Heart left ventricle (tissue), 16 donors: Measurements from ENCODE around the gene SLC25A21. TPM values are rescaled to one million over a fixed set of nuclear protein-coding genes. Genes with fewer than 3 reads are reported as not detected.
"Not testable (repeated sequence)": the region's sequence is repeated elsewhere in the genome, so short reads cannot be mapped to it uniquely, and the experiment has no call there.

Experiments used
- ATAC-seq, 4 donors: fragments of 200-7000 bp; cut with Tn5 transposase; one replicate each; pipeline ENCODE4 v1.9.1; 2020 to 2022; ENCODE audit warnings: moderate library complexity in 4 of 4, mild to moderate bottlenecking in 3 of 4, moderate number of reproducible peaks in 1 of 4
- DNase-seq, 5 donors: peaks; one replicate each; pipeline ENCODE4 v3.0.0-alpha.2; 2020
- H3K27ac ChIP-seq, 12 donors: fragments of 200-600 bp; sonication (generic) in 4 of 12; one replicate each; pipeline versions ENCODE4 v1.5.0 to v1.8.0; 2016 to 2022; ENCODE audit warnings: mild to moderate bottlenecking in 2 of 12
- H3K27me3 ChIP-seq, 9 donors: fragments of 200-600 bp; sonication (generic) in 2 of 9; one replicate each; pipeline versions ENCODE4 v1.5.1 to v1.8.0; 2016 to 2022; ENCODE audit warnings: mild to moderate bottlenecking in 3 of 9
- H3K36me3 ChIP-seq, 9 donors: fragments of 200-600 bp; sonication (generic) in 2 of 9; one replicate each; pipeline versions ENCODE4 v1.5.0 to v1.8.0; 2018 to 2022; ENCODE audit warnings: mild to moderate bottlenecking in 2 of 9
- H3K4me1 ChIP-seq, 12 donors: fragments of 200-600 bp; sonication (generic) in 4 of 12; one replicate each; pipeline versions ENCODE4 v1.5.0 to v1.8.0; 2016 to 2022; ENCODE audit warnings: mild to moderate bottlenecking in 3 of 12
- H3K4me3 ChIP-seq, 12 donors: fragments of 200-600 bp; sonication (generic) in 4 of 12; one replicate each; pipeline versions ENCODE4 v1.5.0 to v1.8.0; 2017 to 2022; ENCODE audit warnings: mild to moderate bottlenecking in 9 of 12, moderate library complexity in 4 of 12
- H3K9me3 ChIP-seq, 12 donors: fragments of 200-600 bp; sonication (generic) in 4 of 12; one replicate each; pipeline versions ENCODE4 v1.5.0 to v1.8.0; 2016 to 2022; ENCODE audit warnings: mild to moderate bottlenecking in 1 of 12
- POLR2A ChIP-seq, 2 donors: fragments of 450-650 bp; IDR thresholded peaks; one replicate each; pipeline ENCODE4 v1.6.1; 2017; ENCODE audit warnings: antibody characterized with exemption in 2 of 2, mild to moderate bottlenecking in 2 of 2, moderate library complexity in 2 of 2
- WGBS, 4 donors: extraction: QIAGEN DNeasy Blood & Tissue Kit in 2 of 4; methylation state at CpG; one replicate each; pipeline versions ENCODE4 v1.1.5 to v1.1.7; 2013 to 2018; 5-methylcytosine and 5-hydroxymethylcytosine counted together
- intact Hi-C, 10 donors: fragments of 100-400 bp; cut with DNase I; formaldehyde crosslinking; loops; one replicate each; pipeline versions ENCODE4 v1.11.1 to v1.14.2; 2022
- polyA plus RNA-seq, 2 donors: library from polyadenylated mRNA; stranded (reverse); fragments of 200-250 nt; gene quantifications; one replicate each; pipeline ENCODE4 v1.2.3, GENCODE V29; 2013
- total RNA-seq, 9 donors: library from RNA; depleted of rRNA in 2 of 9; stranded (reverse); fragments of >200 nt in 2 of 9; fragmentation: NEBNext Ultra II Directional in 3 of 9; extraction: Animal tissue kit (Norgen Biotek cat#: 25700) in 3 of 9; gene quantifications; one replicate each; pipeline versions ENCODE4 v1.1.0 to v1.2.4, GENCODE V29; 2016 to 2023
- TF ChIP-seq, protein P1 (sequence below), 12 donors: fragments of 200-600 bp; sonication (generic) in 4 of 12; IDR thresholded peaks; one replicate each; pipeline versions ENCODE4 v1.5.0 to v1.8.0; 2018 to 2022; ENCODE audit warnings: antibody characterized with exemption in 12 of 12, mild to moderate bottlenecking in 5 of 12
- donor health status: ischemic (EF 13 %, LVEDD 7.1; RV severe dilation, severe dysfunction).
- donor health status: healthy with polysubstance abuse.
- donor health status: DM: no; HTN: yes; CAD: no.
- donor health status: DM: no; HTN: no; CAD: no.
- donor health status: ischemic (EF 25% LVEDD 6.9; RV normal size, moderate dysfunction).
- donor health status: ischemic (EF 25% LVEDD 5.7; RV mildly dilated, moderate dysfunction).
- donor health status: healthy.
- donor health status: DM: yes; HTN: yes; CAD: no.
- donor health status: ischemic (EF 35%, LVEDD 5.7; RV mildly dilated, moderate dysfunction).
- donor health status: nonischemic (EF 11% LVEDD 7.7; RV severe dilation, severe dysfunction).
- donor health status: DM: yes; HTN: yes; CAD: no.
- donor health status: PGD.
- donor health status: ischemic (EF 29% LVEDD 5.4; RV normal size, mild dysfunction).
- donor health status: nonischemic (EF 23%, LVEDD 6.1; RV moderate dilation, normal function).

Gene SLC25A21
- total and polyA plus RNA-seq, 11 donors = 0.12 to 1.6 (median 0.24) TPM; not detected in 1

DNA sequence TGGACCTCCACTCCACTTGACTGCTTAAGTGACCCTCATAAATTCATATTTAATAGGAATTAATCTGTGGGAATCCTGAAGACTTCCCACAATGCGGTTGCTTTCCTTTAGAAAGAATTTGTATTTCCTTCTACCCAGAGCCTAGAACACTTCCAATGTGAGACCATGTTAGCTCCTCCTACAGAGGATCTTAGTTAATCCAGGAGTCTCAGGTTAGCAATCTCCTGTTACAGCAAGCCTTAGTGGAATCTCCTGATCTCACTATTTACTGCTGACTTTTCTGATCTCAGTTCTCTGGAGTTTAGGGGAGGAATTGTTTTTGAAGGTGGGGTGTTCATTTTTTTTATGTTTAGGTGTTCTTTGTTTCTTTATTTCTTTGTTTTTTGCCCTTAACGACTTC is 186.0 kb downstream of the SLC25A21 start:
- ATAC-seq = no peak
- 58 to 77% (median 76%) methylated on average over 2 of the region's 2 CpGs for WGBS, 4 donors
- Histone ChIP-seq H3K4me1 (peaks cover 0 to 3% (median 0%) of the 10 kb centered on the region in 12 donors), H3K27ac (no peak overlapping the region), H3K36me3 (no peaks in the 10 kb centered on the region), H3K27me3 (no peaks in the 10 kb centered on the region), H3K9me3 (no peaks in the 10 kb centered on the region), H3K4me3 (no peak overlapping the region)
- no peak for DNase-seq
- TF ChIP-seq, protein P1, sequence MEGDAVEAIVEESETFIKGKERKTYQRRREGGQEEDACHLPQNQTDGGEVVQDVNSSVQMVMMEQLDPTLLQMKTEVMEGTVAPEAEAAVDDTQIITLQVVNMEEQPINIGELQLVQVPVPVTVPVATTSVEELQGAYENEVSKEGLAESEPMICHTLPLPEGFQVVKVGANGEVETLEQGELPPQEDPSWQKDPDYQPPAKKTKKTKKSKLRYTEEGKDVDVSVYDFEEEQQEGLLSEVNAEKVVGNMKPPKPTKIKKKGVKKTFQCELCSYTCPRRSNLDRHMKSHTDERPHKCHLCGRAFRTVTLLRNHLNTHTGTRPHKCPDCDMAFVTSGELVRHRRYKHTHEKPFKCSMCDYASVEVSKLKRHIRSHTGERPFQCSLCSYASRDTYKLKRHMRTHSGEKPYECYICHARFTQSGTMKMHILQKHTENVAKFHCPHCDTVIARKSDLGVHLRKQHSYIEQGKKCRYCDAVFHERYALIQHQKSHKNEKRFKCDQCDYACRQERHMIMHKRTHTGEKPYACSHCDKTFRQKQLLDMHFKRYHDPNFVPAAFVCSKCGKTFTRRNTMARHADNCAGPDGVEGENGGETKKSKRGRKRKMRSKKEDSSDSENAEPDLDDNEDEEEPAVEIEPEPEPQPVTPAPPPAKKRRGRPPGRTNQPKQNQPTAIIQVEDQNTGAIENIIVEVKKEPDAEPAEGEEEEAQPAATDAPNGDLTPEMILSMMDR (IDR thresholded peaks at IDR 0.05) = no peak
- TF ChIP-seq POLR2A (IDR thresholded peaks at IDR 0.05) = no peak
- intact Hi-C loops = no loop called here

DNA sequence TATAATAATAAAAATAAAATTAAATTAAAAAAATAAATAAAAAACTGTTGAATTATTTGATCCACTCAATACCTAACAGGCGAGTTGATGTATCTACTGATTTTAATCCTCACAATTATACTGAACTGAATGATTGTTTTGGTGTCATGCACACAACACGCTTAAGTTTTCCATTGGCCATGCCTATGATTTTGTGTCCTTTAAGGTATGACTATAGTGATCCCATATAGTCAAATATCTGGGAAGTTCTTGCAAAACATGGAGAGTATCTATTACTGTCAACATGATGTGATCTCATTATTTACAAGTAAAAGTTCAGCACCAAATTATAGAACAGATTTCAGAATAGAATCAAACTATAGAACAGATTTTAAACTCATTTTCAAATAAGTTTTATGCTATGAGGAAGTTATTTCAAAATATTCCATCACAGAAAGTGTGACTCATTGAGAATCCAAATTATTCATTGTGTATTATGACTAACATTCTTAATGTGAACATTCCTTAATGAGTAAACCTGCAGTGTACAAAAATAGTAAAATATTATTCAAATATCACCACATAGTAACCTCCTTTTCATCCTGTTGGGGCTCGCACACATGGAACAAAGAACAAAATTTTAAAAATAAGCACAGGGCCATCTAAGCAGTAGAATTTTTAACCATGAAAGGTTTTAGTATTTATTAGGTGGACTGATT is 190.4 kb downstream of the SLC25A21 start:
- 75 to 89% (median 79%) methylated on average over 3 of the region's 3 CpGs for WGBS, 4 donors
- DNase-seq (no peak), ATAC-seq (no peak)
- no peaks in the 10 kb centered on the region for H3K27me3 ChIP-seq
- H3K36me3 ChIP-seq = no peaks in the 10 kb centered on the region
- no peak overlapping the region for H3K4me3 ChIP-seq
- H3K4me1 ChIP-seq = no peaks in the 10 kb centered on the region
- intact Hi-C loops = no loop called here
- no peaks in the 10 kb centered on the region for H3K9me3 ChIP-seq
- TF ChIP-seq, protein P1 (IDR thresholded peaks at IDR 0.05) = no peak
- TF ChIP-seq POLR2A (IDR thresholded peaks at IDR 0.05) = no peak
- H3K27ac ChIP-seq = no peak overlapping the region

DNA sequence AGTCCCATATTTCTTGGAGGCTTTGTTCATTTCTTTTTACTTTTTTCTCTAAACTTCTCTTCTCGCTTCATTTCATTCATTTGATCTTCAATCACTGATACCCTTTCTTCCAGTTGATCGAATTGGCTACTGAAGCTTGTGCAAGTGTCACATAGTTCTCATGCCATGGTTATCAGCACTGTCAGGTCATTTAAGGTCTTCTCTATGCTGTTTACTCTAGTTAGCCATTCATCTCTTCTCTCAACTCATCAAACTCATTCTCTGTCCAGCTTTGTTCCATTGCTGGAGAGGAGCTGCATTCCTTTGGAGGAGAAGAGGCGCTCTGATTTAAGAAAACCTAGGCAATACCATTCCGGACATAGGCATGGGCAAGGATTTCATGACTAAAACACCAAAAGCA is 192.0 kb downstream of the SLC25A21 start:
- ATAC-seq, H3K27ac ChIP-seq, H3K9me3 ChIP-seq, DNase-seq, H3K27me3 ChIP-seq, H3K36me3 ChIP-seq, H3K4me3 ChIP-seq, H3K4me1 ChIP-seq, intact Hi-C loops: not testable (repeated sequence)
- 61 to 63% (median 62%) methylated on average over 4 of the region's 4 CpGs for WGBS, 4 donors

DNA sequence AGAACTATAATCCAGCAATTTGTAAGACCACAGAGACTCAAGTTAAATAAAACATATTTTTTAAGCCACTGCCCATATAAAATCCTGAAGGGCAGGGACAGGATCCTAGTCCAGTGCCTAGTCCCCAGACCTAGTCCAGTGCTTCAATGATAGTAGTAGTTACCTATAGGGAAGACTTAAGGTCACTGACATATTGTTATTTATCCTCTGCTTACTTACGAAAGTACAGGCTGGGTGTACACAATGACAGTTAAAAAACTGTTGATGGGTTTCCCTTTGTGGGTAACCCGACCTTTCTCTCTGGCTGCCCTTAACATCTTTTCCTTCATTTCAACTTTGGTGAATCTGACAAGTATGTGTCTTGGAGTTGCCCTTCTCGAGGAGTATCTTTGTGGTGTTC is 192.5 kb downstream of the SLC25A21 start:
- Histone ChIP-seq H3K36me3 (no peaks in the 10 kb centered on the region), H3K4me1 (no peaks in the 10 kb centered on the region), H3K27me3 (no peaks in the 10 kb centered on the region), H3K27ac (no peak overlapping the region), H3K9me3 (no peaks in the 10 kb centered on the region), H3K4me3 (no peak overlapping the region)
- TF ChIP-seq, protein P1 (IDR thresholded peaks at IDR 0.05) = no peak
- no peak for TF ChIP-seq POLR2A (IDR thresholded peaks at IDR 0.05)
- ATAC-seq (no peak), DNase-seq (no peak)
- WGBS, 4 donors = 57 to 75% (median 61%) methylated on average over 3 of the region's 3 CpGs
- intact Hi-C loops = no loop called here

DNA sequence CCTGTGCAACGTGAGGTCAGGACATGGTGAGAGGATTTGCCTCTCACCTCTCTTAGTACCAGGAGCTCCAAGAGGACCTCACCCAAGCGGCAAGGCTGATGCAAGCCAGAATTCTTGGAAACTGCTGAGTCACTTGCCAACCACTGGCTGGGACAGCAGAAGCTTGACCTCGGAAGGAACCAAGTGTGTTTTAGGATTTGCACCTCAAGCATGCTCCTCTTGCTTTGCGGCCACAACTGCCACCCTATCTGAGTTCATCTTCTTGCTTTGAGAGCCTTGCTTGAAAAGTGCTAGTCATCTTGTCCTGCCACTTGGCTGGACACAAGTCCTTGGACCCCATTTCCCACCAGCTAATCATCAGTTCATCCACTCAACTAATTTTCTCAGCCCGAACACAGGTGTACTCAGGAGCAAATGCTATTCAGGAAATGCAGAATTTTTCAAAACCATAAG is 195.8 kb downstream of the SLC25A21 start:
- DNase-seq = no peak
- intact Hi-C loops = no loop called here
- Histone ChIP-seq H3K27me3 (no peaks in the 10 kb centered on the region), H3K27ac (no peak overlapping the region), H3K9me3 (no peaks in the 10 kb centered on the region), H3K4me3 (no peak overlapping the region), H3K4me1 (no peaks in the 10 kb centered on the region), H3K36me3 (no peaks in the 10 kb centered on the region)
- no peak for ATAC-seq
- WGBS, 4 donors = 67 to 71% (median 69%) methylated on average over 5 of the region's 5 CpGs
- TF ChIP-seq POLR2A (IDR thresholded peaks at IDR 0.05) = no peak
- TF ChIP-seq, protein P1 (IDR thresholded peaks at IDR 0.05) = no peak
